Fibroblast of pulmonary artery (primary cell): ENCODE data around the gene CACNB2.
"Not testable (repeated sequence)": the region's sequence is repeated elsewhere in the genome, so short reads cannot be mapped to it uniquely, and the experiment has no call there.

ENCODE experiments used
- DNase-seq: peaks from one replicate; pipeline ENCODE4 v3.0.0-alpha.2; 2010; ENCODE audit warnings: low read depth
- H3K4me3 ChIP-seq: replicated peaks from 2 replicates; pipeline ENCODE4 v1.5.1; 2011; ENCODE audit warnings: low read depth, mild to moderate bottlenecking, control low read depth, low read length, moderate library complexity
- CTCF ChIP-seq: IDR thresholded peaks from 2 replicates; pipeline ENCODE4 v1.5.1; 2011; ENCODE audit warnings: mild to moderate bottlenecking, control low read depth, low read length, inconsistent platforms; ENCODE audit errors: missing control alignments

Gene CACNB2

GRCh38 chr10:18423058-18423637 lies 282.9 kb downstream of the CACNB2 start:
- no peak overlapping the region for H3K4me3 ChIP-seq
- TF ChIP-seq CTCF = no peak
- no peak for DNase-seq

- no peak overlapping the region for H3K4me3 ChIP-seq
- TF ChIP-seq CTCF = no peak
- DNase-seq = no peak
Observed at GRCh38 chr10:18424200-18424599, 284.0 kb downstream of the CACNB2 start.

GRCh38 chr10:18429335-18429734 lies 289.1 kb downstream of the CACNB2 start:
- TF ChIP-seq CTCF = no peak
- no peak overlapping the region for H3K4me3 ChIP-seq
- no peak for DNase-seq

GRCh38 chr10:18436902-18437301 lies 296.7 kb downstream of the CACNB2 start:
- DNase-seq = no peak
- TF ChIP-seq CTCF = no peak
- H3K4me3 ChIP-seq = no peak overlapping the region

GRCh38 chr10:18437486-18437885 lies 297.3 kb downstream of the CACNB2 start:
- no peak overlapping the region for H3K4me3 ChIP-seq
- TF ChIP-seq CTCF = no peak
- peak; percentile 2 for DNase-seq

GRCh38 chr10:18438361-18439126 lies 298.3 kb downstream of the CACNB2 start:
- no peak overlapping the region for H3K4me3 ChIP-seq
- no peak for DNase-seq
- no peak for TF ChIP-seq CTCF

- H3K4me3 ChIP-seq = no peak overlapping the region
- no peak for DNase-seq
- no peak for TF ChIP-seq CTCF
Observed at GRCh38 chr10:18439601-18440000, 299.4 kb downstream of the CACNB2 start.

DNA sequence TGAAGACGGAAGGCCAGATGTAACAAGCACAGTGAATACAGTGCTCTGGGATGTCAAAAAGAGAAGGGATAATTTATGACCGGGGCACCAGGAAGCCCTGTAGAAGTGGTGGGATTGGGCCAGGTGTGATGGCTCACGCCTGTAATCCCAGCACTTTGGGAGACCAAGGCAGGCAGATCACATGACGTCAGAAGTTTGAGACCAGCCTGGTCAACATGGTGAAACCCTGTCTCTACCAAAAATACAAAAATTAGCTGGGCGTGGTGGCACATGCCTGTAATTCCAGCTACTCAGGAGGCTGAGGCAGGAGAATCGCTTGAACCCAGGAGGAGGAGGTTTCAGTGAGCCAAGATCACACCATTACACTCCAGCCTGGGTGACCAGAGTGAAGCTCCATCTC lies 305.4 kb downstream of the CACNB2 start:
- not testable (repeated sequence) for H3K4me3 ChIP-seq, DNase-seq
